GM19193 (cell line): ENCODE data around the gene NOBOX.

Source experiments
- POLR2A ChIP-seq: IDR thresholded peaks from 4 replicates; pipeline ENCODE4 v1.6.1; 2011; ENCODE audit not compliant: insufficient read depth, insufficient read length; ENCODE audit errors: extremely low read depth

Gene NOBOX

GRCh38 chr7:144403649-144404061, at the start of gene NOBOX:
Gene NOBOX, minus strand, starts transcription at chr7:144403693.
- TF ChIP-seq POLR2A = no peak

- no peak for TF ChIP-seq POLR2A
Observed at GRCh38 chr7:144452064-144452463, 48.6 kb upstream of the NOBOX start.

GRCh38 chr7:144445590-144445989, 42.1 kb upstream of the NOBOX start:
- TF ChIP-seq POLR2A = no peak

GRCh38 chr7:144439717-144440205, 36.3 kb upstream of the NOBOX start:
- TF ChIP-seq POLR2A = no peak

- TF ChIP-seq POLR2A = no peak
Observed at GRCh38 chr7:144438759-144439158, 35.3 kb upstream of the NOBOX start.

- no peak for TF ChIP-seq POLR2A
Observed at GRCh38 chr7:144437370-144438191, 34.1 kb upstream of the NOBOX start.

GRCh38 chr7:144436500-144436899, 33.0 kb upstream of the NOBOX start:
- no peak for TF ChIP-seq POLR2A

GRCh38 chr7:144428431-144428830, 24.9 kb upstream of the NOBOX start:
- no peak for TF ChIP-seq POLR2A

- TF ChIP-seq POLR2A = no peak
Observed at GRCh38 chr7:144416341-144416740, 12.8 kb upstream of the NOBOX start.

- TF ChIP-seq POLR2A = no peak
Observed at GRCh38 chr7:144415858-144416257, 12.4 kb upstream of the NOBOX start.

- TF ChIP-seq POLR2A = no peak
Observed at GRCh38 chr7:144414815-144415214, 11.3 kb upstream of the NOBOX start.

- no peak for TF ChIP-seq POLR2A
Observed at GRCh38 chr7:144410441-144410840, 6.9 kb upstream of the NOBOX start.

- no peak for TF ChIP-seq POLR2A
Observed at GRCh38 chr7:144408121-144408520, 4.6 kb upstream of the NOBOX start.

- TF ChIP-seq POLR2A = no peak
Observed at GRCh38 chr7:144407266-144407931, 3.9 kb upstream of the NOBOX start.

GRCh38 chr7:144404946-144405345, 1.5 kb upstream of the NOBOX start:
- TF ChIP-seq POLR2A = no peak

- no peak for TF ChIP-seq POLR2A
Observed at GRCh38 chr7:144403102-144403501, 391 bp downstream of the NOBOX start.

- TF ChIP-seq POLR2A = no peak
Observed at GRCh38 chr7:144401490-144401889, 2.0 kb downstream of the NOBOX start.

- TF ChIP-seq POLR2A = no peak
Observed at GRCh38 chr7:144399946-144400345, 3.5 kb downstream of the NOBOX start.
